Fibroblast of villous mesenchyme (primary cell): ENCODE measurements around the gene ICAM1. TPM values are rescaled to one million over a fixed set of nuclear protein-coding genes. Genes with fewer than 3 reads are reported as not detected.

Experiments used
- DNase-seq: peaks from one replicate; pipeline ENCODE4 v3.0.0-alpha.2; 2010; ENCODE audit warnings: low read depth
- H3K4me3 ChIP-seq: 2 replicates; pipeline ENCODE4 v1.5.1; 2011; ENCODE audit warnings: low read depth, mild to moderate bottlenecking, low read length
- CTCF ChIP-seq: IDR thresholded peaks from 2 replicates; pipeline ENCODE4 v1.5.1; 2012; ENCODE audit warnings: low read depth, mild to moderate bottlenecking, low read length; ENCODE audit not compliant: insufficient read depth
- total RNA-seq: library from RNA; depleted of rRNA; stranded (reverse); fragments of >200 nt; gene quantifications from 2 replicates; pipeline ENCODE4 v1.2.3, GENCODE V29; 2012

The ICAM1 gene
- total RNA-seq, 1 donor: 244 TPM

- TF ChIP-seq CTCF: no peak
- H3K4me3 ChIP-seq: no peak within 1 kb of the TSS
- no peak for DNase-seq
These were observed 38.5 kb downstream of the ICAM1 start, which contains the start of gene ZGLP1 for GRCh38 chr19:10309423-10309822. Gene ZGLP1 (minus strand): TSS chr19:10309815.

DNA sequence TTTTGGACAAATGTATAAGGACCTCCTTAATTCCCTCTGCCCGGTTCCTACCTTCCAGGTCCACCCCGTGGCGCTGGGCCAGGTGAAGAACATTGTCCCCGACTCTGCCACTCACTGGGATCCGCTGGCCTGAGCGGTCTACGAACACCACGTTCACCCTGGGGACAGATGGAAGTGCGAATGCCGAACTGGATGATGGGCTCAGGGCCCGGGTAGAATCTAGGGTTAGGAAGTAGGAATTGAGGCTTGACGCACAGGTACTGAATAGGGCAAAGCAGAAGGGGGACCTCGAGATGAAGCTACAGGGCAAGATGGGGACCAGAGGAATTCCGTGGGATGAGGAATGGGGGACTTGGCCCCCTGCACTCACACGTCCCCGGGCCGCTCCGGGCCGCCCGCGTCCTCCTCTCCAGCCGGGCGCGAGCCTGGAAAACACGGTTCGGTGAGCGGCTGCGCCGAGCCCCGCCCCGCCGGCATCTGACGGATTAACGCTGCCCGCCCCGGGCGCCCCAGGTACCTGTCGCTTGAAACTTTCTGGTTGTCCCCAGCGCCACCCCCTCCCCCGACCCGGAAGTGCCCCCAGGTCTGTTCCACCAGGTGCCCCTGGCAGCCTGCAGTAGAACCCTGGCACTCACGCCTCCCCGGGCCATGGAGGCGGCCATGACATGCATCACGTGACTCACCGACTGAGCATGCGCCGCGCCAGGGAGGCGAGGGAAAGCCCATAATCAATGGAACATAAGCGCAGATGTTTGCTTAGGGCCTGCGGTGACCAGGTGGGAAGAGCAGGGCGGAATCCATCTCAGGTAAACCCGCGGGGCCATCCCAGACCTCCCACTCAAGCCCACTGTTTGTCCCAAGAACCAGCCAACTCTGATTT is 44.7 kb downstream of the ICAM1 start, which contains the start of gene FDX2:
FDX2 (minus strand) TSS at position 681 of the 880 bp plus-strand sequence; CDS start at position 662, 19 bp downstream.
- TF ChIP-seq CTCF: no peak
- peak; percentile 74 for DNase-seq
- H3K4me3 ChIP-seq: peak within 1 kb of the TSS; percentile 70

- H3K4me3 ChIP-seq: no peak overlapping the region
- DNase-seq: no peak
- no peak for TF ChIP-seq CTCF
These were observed 45.5 kb downstream of the ICAM1 start for GRCh38 chr19:10316229-10317044.

DNA sequence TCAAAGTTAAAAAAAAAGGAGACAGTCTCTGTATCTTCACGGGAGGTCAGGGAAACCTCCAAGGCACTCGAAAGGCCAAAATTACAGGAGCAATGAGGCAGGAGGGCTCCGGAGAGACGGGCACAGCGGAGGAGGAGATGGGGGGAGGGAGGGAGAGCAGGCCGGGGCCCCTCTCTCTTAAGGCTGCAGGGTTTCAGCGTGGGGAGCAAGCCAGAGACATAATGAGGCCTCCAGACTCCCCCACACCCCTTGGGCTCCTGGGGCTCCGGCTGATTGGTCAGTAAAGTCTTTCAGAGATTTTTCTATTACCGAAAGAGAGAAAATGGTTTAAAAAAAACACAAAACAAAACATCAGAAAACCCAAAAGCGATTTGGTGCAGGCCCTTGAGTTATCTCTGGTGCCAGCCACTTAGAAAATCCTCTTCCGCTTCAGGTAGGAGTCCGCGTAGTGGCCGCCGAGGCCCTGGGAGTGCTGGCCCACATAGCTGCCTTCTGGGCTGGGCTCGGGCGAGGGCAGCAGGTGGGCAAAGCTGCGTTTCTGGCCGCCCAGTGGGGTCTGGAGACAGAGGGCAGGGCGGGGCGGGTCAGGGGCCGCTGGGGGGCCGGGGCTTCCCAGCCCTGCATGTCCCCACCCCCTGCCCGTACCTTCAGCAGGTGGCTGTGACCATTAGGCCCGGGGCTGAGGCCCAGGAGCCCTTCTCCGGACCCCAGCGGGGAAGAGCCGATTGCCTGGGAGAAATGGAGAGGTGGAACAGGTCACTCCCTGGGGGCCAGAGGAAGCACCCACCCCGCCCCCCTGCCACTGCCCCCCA is 46.3 kb downstream of the ICAM1 start:
- H3K4me3 ChIP-seq: no peak overlapping the region
- TF ChIP-seq CTCF: no peak
- no peak for DNase-seq

DNA sequence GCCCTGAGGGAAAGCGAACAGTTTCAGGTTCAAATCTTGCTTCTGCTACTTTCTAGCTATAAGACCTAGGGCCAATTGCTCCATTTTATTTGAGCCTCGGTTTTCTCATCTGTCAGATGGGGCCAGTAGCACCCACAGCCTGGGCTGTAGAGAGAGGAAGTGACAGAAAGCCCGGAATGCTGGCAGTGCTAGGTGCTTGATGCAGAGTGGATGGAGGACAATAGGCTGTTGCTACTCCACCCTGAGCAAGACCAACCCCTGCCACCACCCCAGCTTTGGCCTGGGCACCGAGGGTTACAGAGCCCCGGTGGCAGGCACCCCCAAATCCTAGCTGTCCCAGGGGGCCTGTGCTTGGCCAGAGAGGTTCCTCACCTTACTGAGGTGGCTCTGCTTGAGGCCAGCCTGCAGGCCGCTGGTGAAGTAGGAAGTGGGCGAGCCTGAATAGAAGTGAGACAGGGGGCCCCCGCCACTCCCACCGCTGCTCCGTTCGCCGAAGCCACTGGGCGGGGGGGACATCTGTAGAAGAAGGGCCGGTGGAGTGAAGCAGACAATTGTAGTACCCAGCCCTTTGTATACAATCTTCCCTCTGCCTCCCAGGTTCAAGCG is 47.0 kb downstream of the ICAM1 start:
- DNase-seq: no peak
- no peak overlapping the region for H3K4me3 ChIP-seq
- TF ChIP-seq CTCF: no peak
